ENCODE measurements around the gene IQCH. TPM values are rescaled to one million over a fixed set of nuclear protein-coding genes. Genes with fewer than 3 reads are reported as not detected.

Gene IQCH
- total RNA-seq, 1 donor from 2014 or later = 2.8 TPM

GRCh38 chr15:67380921-67381320 lies 126.3 kb downstream of the IQCH start:
- DNase-seq (ENCODE audit: low read depth, low spot score) = no peak
- no peak for TF ChIP-seq CTCF (conservative IDR thresholded peaks at IDR 0.05)
- Mint-ChIP-seq H3K27ac (ENCODE audit: unreplicated experiment) (no peak overlapping the region), H3K36me3 (ENCODE audit: low read depth) (no peaks in the 10 kb centered on the region), H3K27me3 (ENCODE audit: low read depth) (no peaks in the 10 kb centered on the region), H3K4me1 (no peaks in the 10 kb centered on the region), H3K4me3 (no peak overlapping the region), H3K9me3 (no peaks in the 10 kb centered on the region)

- no peak for TF ChIP-seq CTCF (conservative IDR thresholded peaks at IDR 0.05)
- no peaks in the 10 kb centered on the region for H3K36me3 Mint-ChIP-seq (ENCODE audit: low read depth)
- H3K4me1 Mint-ChIP-seq = no peaks in the 10 kb centered on the region
- H3K4me3 Mint-ChIP-seq = no peak overlapping the region
- no peaks in the 10 kb centered on the region for H3K9me3 Mint-ChIP-seq
- H3K27ac Mint-ChIP-seq (ENCODE audit: unreplicated experiment) = no peak overlapping the region
- DNase-seq (ENCODE audit: low read depth, low spot score) = no peak
- H3K27me3 Mint-ChIP-seq (ENCODE audit: low read depth) = no peaks in the 10 kb centered on the region
Observed at GRCh38 chr15:67381416-67382045, 126.9 kb downstream of the IQCH start.

DNA sequence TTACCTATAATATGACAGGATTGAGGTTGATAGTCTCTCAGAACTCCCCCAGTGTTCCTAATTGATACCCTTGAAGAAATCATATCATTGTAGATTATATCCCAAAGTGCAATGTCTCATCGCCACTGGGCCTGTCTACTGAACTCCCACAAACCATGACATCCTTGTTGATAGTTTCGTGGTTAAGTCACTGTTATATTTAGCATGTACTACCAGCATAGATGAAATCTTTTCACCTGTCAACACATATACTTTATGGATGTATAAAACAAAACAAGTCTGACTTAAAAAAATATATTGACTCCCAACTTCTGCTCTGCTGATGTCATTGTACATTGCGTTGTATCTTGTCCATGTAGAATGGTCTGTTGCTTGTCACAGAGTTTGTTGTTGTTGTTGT lies 128.1 kb downstream of the IQCH start:
- no peaks in the 10 kb centered on the region for H3K36me3 Mint-ChIP-seq (ENCODE audit: low read depth)
- H3K4me1 Mint-ChIP-seq = no peaks in the 10 kb centered on the region
- no peaks in the 10 kb centered on the region for H3K9me3 Mint-ChIP-seq
- DNase-seq (ENCODE audit: low read depth, low spot score) = no peak
- no peaks in the 10 kb centered on the region for H3K27me3 Mint-ChIP-seq (ENCODE audit: low read depth)
- no peak overlapping the region for H3K27ac Mint-ChIP-seq (ENCODE audit: unreplicated experiment)
- no peak overlapping the region for H3K4me3 Mint-ChIP-seq
- TF ChIP-seq CTCF (conservative IDR thresholded peaks at IDR 0.05) = no peak

GRCh38 chr15:67383899-67384298 lies 129.3 kb downstream of the IQCH start:
- Mint-ChIP-seq H3K27me3 (ENCODE audit: low read depth) (no peaks in the 10 kb centered on the region), H3K9me3 (no peaks in the 10 kb centered on the region), H3K4me1 (no peaks in the 10 kb centered on the region), H3K4me3 (no peak overlapping the region), H3K27ac (ENCODE audit: unreplicated experiment) (no peak overlapping the region), H3K36me3 (ENCODE audit: low read depth) (no peaks in the 10 kb centered on the region)
- peak; percentile 42 for TF ChIP-seq CTCF (conservative IDR thresholded peaks at IDR 0.05)
- DNase-seq (ENCODE audit: low read depth, low spot score) = no peak

GRCh38 chr15:67384761-67385160 lies 130.2 kb downstream of the IQCH start:
- Mint-ChIP-seq H3K27ac (ENCODE audit: unreplicated experiment) (no peak overlapping the region), H3K4me3 (no peak overlapping the region), H3K9me3 (no peaks in the 10 kb centered on the region), H3K4me1 (no peaks in the 10 kb centered on the region), H3K27me3 (ENCODE audit: low read depth) (no peaks in the 10 kb centered on the region), H3K36me3 (ENCODE audit: low read depth) (no peaks in the 10 kb centered on the region)
- TF ChIP-seq CTCF (conservative IDR thresholded peaks at IDR 0.05) = no peak
- DNase-seq (ENCODE audit: low read depth, low spot score) = no peak

Measured in neural crest cell (in vitro differentiated cells).